CD8-positive, alpha-beta memory T cell (primary cell): Measurements from ENCODE around the gene TIMM9. TPM values are rescaled to one million over a fixed set of nuclear protein-coding genes. Genes with fewer than 3 reads are reported as not detected.

Experiments used
- CTCF ChIA-PET: fragments of 350-600 bp; sonication (Branson Sonifier 250); formaldehyde crosslinking; loops from one replicate; lab custom pipeline; 2021; ENCODE audit warnings: antibody characterized with exemption; lab: Charles Lee
- POLR2A ChIA-PET: fragments of 350-600 bp; sonication (Branson Sonifier 250); formaldehyde crosslinking; loops from one replicate; lab custom pipeline; 2021; ENCODE audit warnings: antibody characterized with exemption; lab: Charles Lee
- DNase-seq, 5 donors: peaks; one replicate each; pipeline versions ENCODE4 v3.0.0 to v3.0.0-alpha.2; 2020 to 2022; ENCODE audit warnings: mixed read lengths in 1 of 5
- H3K27ac ChIP-seq: one replicate; pipeline ENCODE4 v1.7.0; 2013; ENCODE audit warnings: low read depth, mild to moderate bottlenecking, low read length, moderate library complexity
- H3K27me3 ChIP-seq: 2 replicates; pipeline ENCODE4 v1.7.0; 2013; ENCODE audit warnings: low read length, mild to moderate bottlenecking; ENCODE audit not compliant: insufficient read depth, poor library complexity, severe bottlenecking
- H3K36me3 ChIP-seq: 2 replicates; pipeline ENCODE4 v1.7.0; 2013; ENCODE audit warnings: mild to moderate bottlenecking, low read length, moderate library complexity; ENCODE audit not compliant: insufficient read depth
- H3K4me1 ChIP-seq: 2 replicates; pipeline ENCODE4 v1.7.0; 2013; ENCODE audit warnings: mild to moderate bottlenecking, low read length, moderate library complexity; ENCODE audit not compliant: insufficient read depth
- H3K4me3 ChIP-seq: 2 replicates; pipeline ENCODE4 v1.7.0; 2013; ENCODE audit warnings: mild to moderate bottlenecking, low read length
- H3K9me3 ChIP-seq: 2 replicates; pipeline ENCODE4 v1.7.0; 2013; ENCODE audit warnings: mild to moderate bottlenecking, low read length
- H3K27ac Mint-ChIP-seq, 8 donors: one replicate each; pipeline ENCODE4 v1.8.0; 2020 to 2021; ENCODE audit warnings: mixed read lengths in 8 of 8, mild to moderate bottlenecking in 6 of 8, inconsistent platforms in 3 of 8, moderate library complexity in 3 of 8
- H3K27me3 Mint-ChIP-seq, 2 donors: one replicate each; pipeline ENCODE4 v1.8.0; 2020 to 2021; ENCODE audit warnings: mixed read lengths in 2 of 2, mild to moderate bottlenecking in 1 of 2, moderate library complexity in 1 of 2
- H3K36me3 Mint-ChIP-seq, 3 donors: one replicate each; pipeline ENCODE4 v1.8.0; 2020 to 2021; ENCODE audit warnings: mixed read lengths in 3 of 3, inconsistent platforms in 1 of 3, mild to moderate bottlenecking in 1 of 3
- H3K4me1 Mint-ChIP-seq, 3 donors: one replicate each; pipeline ENCODE4 v1.8.0; 2020 to 2021; ENCODE audit warnings: mixed read lengths in 3 of 3, inconsistent platforms in 1 of 3, mild to moderate bottlenecking in 1 of 3
- H3K4me3 Mint-ChIP-seq, 7 donors: one replicate each; pipeline ENCODE4 v1.8.0; 2020 to 2021; ENCODE audit warnings: mixed read lengths in 7 of 7, mild to moderate bottlenecking in 6 of 7, moderate library complexity in 4 of 7, inconsistent platforms in 2 of 7
- H3K9me3 Mint-ChIP-seq, 5 donors: one replicate each; pipeline ENCODE4 v1.8.0; 2020 to 2022; ENCODE audit warnings: mixed read lengths in 5 of 5, mild to moderate bottlenecking in 3 of 5, moderate library complexity in 2 of 5, inconsistent platforms in 1 of 5
- polyA plus RNA-seq: library from polyadenylated mRNA; unstranded; fragments of 300-500 nt; fragmentation: Illumina TruSeq; gene quantifications from one replicate; pipeline ENCODE4 v1.2.3, GENCODE V29; 2021
- total RNA-seq, 2 experiments: library from RNA; stranded (reverse); gene quantifications; one replicate each; pipeline ENCODE4 v1.2.3, GENCODE V29; 2021

Gene TIMM9
- total and polyA plus RNA-seq, 3 experiments from 2014 or later, result 75.4 to 96.7 (median 84.3) TPM

GRCh38 chr14:58460772-58461171 is 33.4 kb upstream of the TIMM9 start:
- H3K4me1 ChIP-seq, result no peaks in the 10 kb centered on the region
- CTCF ChIA-PET, result no interaction called here
- H3K27me3 Mint-ChIP-seq, result no peaks in the 10 kb centered on the region

GRCh38 chr14:58455593-58456265 is 28.4 kb upstream of the TIMM9 start:
- Mint-ChIP-seq H3K27ac (peak overlapping the region in 3 of 8 donors; percentile 11 to 25 (median 12)), H3K36me3 (peaks cover 17 to 79% (median 25%) of the 10 kb centered on the region in 3 donors), H3K27me3 (no peaks in the 10 kb centered on the region), H3K4me1 (peaks cover 0 to 12% (median 0%) of the 10 kb centered on the region in 3 donors), H3K4me3 (no peak overlapping the region), H3K9me3 (no peaks in the 10 kb centered on the region)
- no peaks in the 10 kb centered on the region for H3K4me1 ChIP-seq
- ChIA-PET CTCF (interaction anchor here (1.5 kb wide), 1 partner anchor 46 kb away, joined by 4 read pairs; no protein-coding TSS in a partner anchor), POLR2A (no interaction called here)
- no peaks in the 10 kb centered on the region for H3K27me3 ChIP-seq
- DNase-seq, result no peak
- H3K9me3 ChIP-seq, result no peaks in the 10 kb centered on the region
- no peak overlapping the region for H3K27ac ChIP-seq
- H3K4me3 ChIP-seq, result no peak overlapping the region
- peaks cover 17% of the 10 kb centered on the region for H3K36me3 ChIP-seq

More at GRCh38 chr14:58460772-58461171, 33.4 kb upstream of the TIMM9 start:
- no peak overlapping the region for H3K27ac ChIP-seq
- no peak for DNase-seq
- no peak overlapping the region for H3K4me3 ChIP-seq
- H3K27me3 ChIP-seq, result no peaks in the 10 kb centered on the region
- no peak overlapping the region for H3K27ac Mint-ChIP-seq
- H3K36me3 ChIP-seq, result peaks cover 16% of the 10 kb centered on the region
- peaks cover 0 to 8% (median 0%) of the 10 kb centered on the region in 3 donors for H3K4me1 Mint-ChIP-seq
- H3K9me3 ChIP-seq, result no peaks in the 10 kb centered on the region
- no peak overlapping the region for H3K4me3 Mint-ChIP-seq
- POLR2A ChIA-PET, result no interaction called here
- H3K36me3 Mint-ChIP-seq, result peaks cover 20 to 77% (median 30%) of the 10 kb centered on the region in 3 donors
- no peaks in the 10 kb centered on the region for H3K9me3 Mint-ChIP-seq

- Mint-ChIP-seq H3K4me1 (no peaks in the 10 kb centered on the region), H3K36me3 (peaks cover 0 to 63% (median 11%) of the 10 kb centered on the region in 3 donors), H3K27me3 (no peaks in the 10 kb centered on the region), H3K9me3 (no peaks in the 10 kb centered on the region), H3K27ac (no peak overlapping the region), H3K4me3 (no peak overlapping the region)
- DNase-seq, result no peak
- ChIA-PET CTCF (no interaction called here), POLR2A (no interaction called here)
- H3K27ac ChIP-seq, result no peak overlapping the region
- H3K27me3 ChIP-seq, result no peaks in the 10 kb centered on the region
- H3K36me3 ChIP-seq, result peaks cover 10% of the 10 kb centered on the region
- no peak overlapping the region for H3K4me3 ChIP-seq
- H3K9me3 ChIP-seq, result no peaks in the 10 kb centered on the region
- no peaks in the 10 kb centered on the region for H3K4me1 ChIP-seq
These were observed 17.3 kb upstream of the TIMM9 start for GRCh38 chr14:58444627-58445026.

GRCh38 chr14:58439476-58439875 is 12.1 kb upstream of the TIMM9 start:
- H3K36me3 ChIP-seq, result peaks cover 13% of the 10 kb centered on the region
- no peaks in the 10 kb centered on the region for H3K27me3 ChIP-seq
- Mint-ChIP-seq H3K4me1 (peaks cover 4 to 8% (median 6%) of the 10 kb centered on the region in 3 donors), H3K27ac (peak overlapping the region in 1 of 8 donors; percentile 0), H3K9me3 (no peaks in the 10 kb centered on the region), H3K36me3 (peaks cover 4 to 70% (median 31%) of the 10 kb centered on the region in 3 donors), H3K4me3 (no peak overlapping the region), H3K27me3 (no peaks in the 10 kb centered on the region)
- no peaks in the 10 kb centered on the region for H3K4me1 ChIP-seq
- no peak overlapping the region for H3K4me3 ChIP-seq
- no peaks in the 10 kb centered on the region for H3K9me3 ChIP-seq
- ChIA-PET CTCF (no interaction called here), POLR2A (no interaction called here)
- H3K27ac ChIP-seq, result no peak overlapping the region
- no peak for DNase-seq

GRCh38 chr14:58430156-58430555 is 2.8 kb upstream of the TIMM9 start:
- Histone ChIP-seq H3K36me3 (peaks cover 4% of the 10 kb centered on the region), H3K9me3 (no peaks in the 10 kb centered on the region), H3K4me3 (no peak overlapping the region), H3K27me3 (no peaks in the 10 kb centered on the region), H3K4me1 (peaks cover 16% of the 10 kb centered on the region), H3K27ac (no peak overlapping the region)
- Mint-ChIP-seq H3K4me1 (peaks cover 41 to 63% (median 49%) of the 10 kb centered on the region in 3 donors), H3K9me3 (peaks cover 0 to 2% (median 0%) of the 10 kb centered on the region in 5 donors), H3K4me3 (peak overlapping the region in 4 of 7 donors; percentile 21 to 65 (median 35)), H3K27me3 (peaks cover 0 to 8% of the 10 kb centered on the region in 2 donors), H3K27ac (peak overlapping the region in 7 of 8 donors; percentile 26 to 92 (median 69)), H3K36me3 (peaks cover 0 to 52% (median 20%) of the 10 kb centered on the region in 3 donors)
- no peak for DNase-seq
- ChIA-PET CTCF (interaction anchor here (1.7 kb wide), 2 partner anchors 34 to 35 kb away, joined by 3 to 4 read pairs; partner anchors contain the start of gene TOMM20L), POLR2A (interaction anchor here (0.6 kb wide), 1 partner anchor 34 kb away, joined by 3 read pairs; no protein-coding TSS in a partner anchor)

- Histone ChIP-seq H3K36me3 (no peaks in the 10 kb centered on the region), H3K4me3 (peak overlapping the region; percentile 100), H3K27ac (peak overlapping the region; percentile 100), H3K27me3 (no peaks in the 10 kb centered on the region), H3K4me1 (peaks cover 16% of the 10 kb centered on the region), H3K9me3 (no peaks in the 10 kb centered on the region)
- Mint-ChIP-seq H3K36me3 (peaks cover 0 to 42% (median 8%) of the 10 kb centered on the region in 3 donors), H3K4me1 (peaks cover 44 to 65% (median 54%) of the 10 kb centered on the region in 3 donors), H3K4me3 (peak overlapping the region; percentile 87 to 97 (median 93)), H3K27me3 (peaks cover 0 to 8% of the 10 kb centered on the region in 2 donors), H3K27ac (peak overlapping the region; percentile 92 to 99 (median 96)), H3K9me3 (peaks cover 0 to 2% (median 0%) of the 10 kb centered on the region in 5 donors)
- POLR2A ChIA-PET, result interaction anchor here (1.1 to 3.8 kb wide), 8 partner anchors 33 to 1160 kb away, joined by 3 to 27 read pairs (median 6); partner anchors contain the start of genes ACTR10, AP5M1, ARID4A and DAAM1
- peak in 1 of 5 donors; percentile 11 for DNase-seq
- CTCF ChIA-PET, result interaction anchor here (0.9 to 1.3 kb wide), 7 partner anchors 28 to 229 kb away, joined by 3 to 13 read pairs (median 3); partner anchors contain the start of genes ACTR10, ARID4A and TOMM20L
These were observed 870 bp upstream of the TIMM9 start for GRCh38 chr14:58428118-58428683.

- peak in 3 of 5 donors; percentile 24 to 54 (median 28) for DNase-seq
- Histone ChIP-seq H3K27me3 (no peaks in the 10 kb centered on the region), H3K9me3 (no peaks in the 10 kb centered on the region), H3K4me3 (peak overlapping the region; percentile 100), H3K27ac (peak overlapping the region; percentile 100), H3K36me3 (no peaks in the 10 kb centered on the region), H3K4me1 (peaks cover 16% of the 10 kb centered on the region)
- peaks cover 0 to 8% of the 10 kb centered on the region in 2 donors for H3K27me3 Mint-ChIP-seq
- H3K4me1 Mint-ChIP-seq, result peaks cover 42 to 63% (median 52%) of the 10 kb centered on the region in 3 donors
- POLR2A ChIA-PET, result interaction anchor here (0.9 to 3.8 kb wide), 10 partner anchors 12 to 1158 kb away, joined by 3 to 27 read pairs (median 5); partner anchors contain the start of genes ACTR10, AP5M1, ARID4A and DAAM1
- H3K36me3 Mint-ChIP-seq, result peaks cover 0 to 40% (median 6%) of the 10 kb centered on the region in 3 donors
- CTCF ChIA-PET, result interaction anchor here (0.9 to 1.4 kb wide), 6 partner anchors 27 to 129 kb away, joined by 3 to 4 read pairs (median 4); partner anchors contain the start of genes ARID4A and TOMM20L
- H3K9me3 Mint-ChIP-seq, result peaks cover 0 to 2% (median 0%) of the 10 kb centered on the region in 5 donors
- H3K4me3 Mint-ChIP-seq, result peak overlapping the region; percentile 87 to 97 (median 93)
- peak overlapping the region; percentile 92 to 99 (median 96) for H3K27ac Mint-ChIP-seq
These were observed 556 bp downstream of the TIMM9 start for GRCh38 chr14:58426670-58427280.
